RWPE2 (cell line): ENCODE results near the gene LINC01488.

ENCODE experiments used
- ATAC-seq: fragments of 200-7000 bp; cut with Tn5 transposase; 3 replicates; pipeline ENCODE4 v1.9.1; 2021; ENCODE audit warnings: low read depth
- DNase-seq: peaks from one replicate; pipeline ENCODE4 v3.0.0-alpha.2; 2020; ENCODE audit warnings: low spot score
- H3K27ac ChIP-seq: fragments of 450-650 bp; 2 replicates; pipeline ENCODE4 v1.5.1; 2017; ENCODE audit warnings: mild to moderate bottlenecking; ENCODE audit not compliant: poor library complexity, severe bottlenecking
- H3K27me3 ChIP-seq: fragments of 250-450 bp; sonication (Bioruptor Pico); 2 replicates; pipeline ENCODE4 v1.5.1; 2021; ENCODE audit warnings: mild to moderate bottlenecking, moderate library complexity; ENCODE audit not compliant: insufficient read depth, poor library complexity, severe bottlenecking
- H3K36me3 ChIP-seq: fragments of 250-450 bp; sonication (Bioruptor Pico); 2 replicates; pipeline ENCODE4 v1.5.1; 2020; ENCODE audit warnings: low read depth, mild to moderate bottlenecking, moderate library complexity
- H3K4me1 ChIP-seq: fragments of 250-450 bp; sonication (Bioruptor Pico); 2 replicates; pipeline ENCODE4 v1.5.1; 2021; ENCODE audit warnings: mild to moderate bottlenecking, moderate library complexity; ENCODE audit not compliant: insufficient read depth, poor library complexity, severe bottlenecking
- H3K4me3 ChIP-seq: fragments of 250-450 bp; sonication (Bioruptor Pico); 2 replicates; pipeline ENCODE4 v1.5.1; 2021; ENCODE audit warnings: mild to moderate bottlenecking, moderate library complexity; ENCODE audit not compliant: severe bottlenecking
- H3K9me3 ChIP-seq: fragments of 250-450 bp; sonication (Bioruptor Pico); 2 replicates; pipeline ENCODE4 v1.5.1; 2021; ENCODE audit warnings: mild to moderate bottlenecking, moderate library complexity; ENCODE audit not compliant: severe bottlenecking
- CTCF ChIP-seq: fragments of 450-650 bp; IDR thresholded peaks from one replicate; pipeline ENCODE4 v1.5.1; 2017; ENCODE audit warnings: mild to moderate bottlenecking, moderate library complexity; ENCODE audit not compliant: poor library complexity, severe bottlenecking

Gene LINC01488

GRCh38 chr11:69499918-69500284, 18.4 kb downstream of the LINC01488 start:
- H3K27ac ChIP-seq: no peak overlapping the region
- no peak overlapping the region for H3K4me3 ChIP-seq
- no peaks in the 10 kb centered on the region for H3K9me3 ChIP-seq
- TF ChIP-seq CTCF: no peak
- H3K4me1 ChIP-seq: peaks cover 10% of the 10 kb centered on the region
- no peaks in the 10 kb centered on the region for H3K36me3 ChIP-seq
- no peaks in the 10 kb centered on the region for H3K27me3 ChIP-seq
- no peak for ATAC-seq
- peak; percentile 23 for DNase-seq

GRCh38 chr11:69500285-69501120, 19.0 kb downstream of the LINC01488 start:
- no peak overlapping the region for H3K4me3 ChIP-seq
- H3K27ac ChIP-seq: no peak overlapping the region
- no peaks in the 10 kb centered on the region for H3K27me3 ChIP-seq
- no peaks in the 10 kb centered on the region for H3K9me3 ChIP-seq
- DNase-seq: peak; percentile 53
- TF ChIP-seq CTCF: no peak
- ATAC-seq: no peak
- H3K36me3 ChIP-seq: no peaks in the 10 kb centered on the region
- peaks cover 10% of the 10 kb centered on the region for H3K4me1 ChIP-seq

GRCh38 chr11:69501121-69501489, 19.6 kb downstream of the LINC01488 start:
- H3K9me3 ChIP-seq: no peaks in the 10 kb centered on the region
- ATAC-seq (no peak), DNase-seq (no peak)
- no peaks in the 10 kb centered on the region for H3K36me3 ChIP-seq
- peaks cover 10% of the 10 kb centered on the region for H3K4me1 ChIP-seq
- no peak overlapping the region for H3K27ac ChIP-seq
- no peaks in the 10 kb centered on the region for H3K27me3 ChIP-seq
- H3K4me3 ChIP-seq: no peak overlapping the region
- no peak for TF ChIP-seq CTCF

- DNase-seq (peak; percentile 61), ATAC-seq (no peak)
- TF ChIP-seq CTCF: no peak
- Histone ChIP-seq H3K27me3 (no peaks in the 10 kb centered on the region), H3K9me3 (no peaks in the 10 kb centered on the region), H3K27ac (no peak overlapping the region), H3K4me1 (peaks cover 4% of the 10 kb centered on the region), H3K36me3 (no peaks in the 10 kb centered on the region), H3K4me3 (no peak overlapping the region)
Observed at GRCh38 chr11:69501891-69502860, 20.7 kb downstream of the LINC01488 start.
